T47D (cell line): Measurements from ENCODE around the gene BRI3.
"Not testable (repeated sequence)": the region's sequence is repeated elsewhere in the genome, so short reads cannot be mapped to it uniquely, and the experiment has no call there.

Source experiments
- DNase-seq, 2 experiments: peaks; one replicate each; pipeline versions ENCODE4 v3.0.0 to v3.0.0-alpha.2; 2011 to 2012; ENCODE audit warnings: low read depth in 1 of 2, low spot score in 1 of 2
- JUND ChIP-seq: IDR thresholded peaks from 2 replicates; pipeline ENCODE4 v1.6.1; 2012; ENCODE audit warnings: low read depth
- in situ Hi-C: cut with HindIII; loops from 2 replicates; pipeline ENCODE4 v1.10.0; 2016; ENCODE audit warnings: low sequenced_read_pairs, low pct_unique_long_range_greater_than_20kb

Gene BRI3

DNA sequence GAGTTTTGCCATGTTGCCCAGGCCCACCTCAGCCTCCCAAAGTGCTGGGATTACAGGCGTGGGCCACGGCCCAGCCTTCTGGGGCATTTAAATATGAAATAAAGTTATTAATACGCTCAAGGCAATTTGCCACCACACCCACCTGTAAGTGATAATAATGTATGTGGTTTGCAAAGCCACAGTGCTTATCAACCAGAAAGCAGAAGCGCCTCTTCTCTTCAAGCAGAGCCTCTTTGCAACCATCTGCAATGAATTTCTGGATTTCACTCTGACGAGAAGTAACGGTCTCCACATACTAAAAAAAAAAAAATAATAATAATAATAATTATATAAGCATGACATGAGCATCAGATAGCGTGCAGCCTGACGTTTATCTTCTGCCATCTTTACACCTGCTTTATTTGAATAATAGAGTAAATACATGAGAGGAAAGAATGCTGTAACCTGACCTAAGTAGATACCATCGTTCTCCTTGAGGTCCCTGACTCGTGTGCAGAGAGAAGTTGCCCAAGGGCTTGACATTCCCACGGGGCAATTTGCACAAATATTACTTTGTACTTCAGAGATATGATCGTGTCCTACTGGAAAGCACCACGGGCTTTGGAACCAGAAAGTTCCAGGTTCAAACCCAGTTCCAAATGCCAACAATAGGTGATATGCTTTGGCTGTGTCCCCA lies 34.0 kb downstream of the BRI3 start:
- peak; percentile 78 for TF ChIP-seq JUND
- in situ Hi-C loops: no loop called here
- DNase-seq: peak; percentile 47 to 83

DNA sequence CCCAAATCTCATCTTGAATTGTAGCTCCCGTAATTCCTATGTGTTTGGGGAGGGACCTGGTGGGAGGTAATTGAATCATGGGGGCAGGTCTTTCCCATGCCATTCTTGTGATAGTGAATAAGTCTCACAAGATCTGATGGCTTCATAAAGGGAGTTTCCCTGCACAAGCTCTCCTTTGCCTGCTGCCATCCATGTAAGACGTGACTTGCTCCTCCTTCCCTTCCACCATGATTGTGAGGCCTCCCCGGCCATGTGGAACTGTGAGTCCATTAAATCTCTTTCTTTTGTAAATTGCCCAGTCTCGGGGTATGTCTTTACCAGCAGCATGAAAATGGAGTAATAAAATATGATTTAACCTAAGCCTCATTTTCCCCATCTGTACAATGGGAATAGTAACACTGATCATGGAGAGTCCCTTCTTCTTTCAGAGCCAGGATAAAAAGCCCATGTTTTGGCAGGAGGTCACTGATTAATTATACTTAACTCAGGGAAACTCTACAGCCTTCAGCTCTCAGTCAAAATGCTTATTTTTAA lies 34.6 kb downstream of the BRI3 start:
- in situ Hi-C loops, DNase-seq: not testable (repeated sequence)

DNA sequence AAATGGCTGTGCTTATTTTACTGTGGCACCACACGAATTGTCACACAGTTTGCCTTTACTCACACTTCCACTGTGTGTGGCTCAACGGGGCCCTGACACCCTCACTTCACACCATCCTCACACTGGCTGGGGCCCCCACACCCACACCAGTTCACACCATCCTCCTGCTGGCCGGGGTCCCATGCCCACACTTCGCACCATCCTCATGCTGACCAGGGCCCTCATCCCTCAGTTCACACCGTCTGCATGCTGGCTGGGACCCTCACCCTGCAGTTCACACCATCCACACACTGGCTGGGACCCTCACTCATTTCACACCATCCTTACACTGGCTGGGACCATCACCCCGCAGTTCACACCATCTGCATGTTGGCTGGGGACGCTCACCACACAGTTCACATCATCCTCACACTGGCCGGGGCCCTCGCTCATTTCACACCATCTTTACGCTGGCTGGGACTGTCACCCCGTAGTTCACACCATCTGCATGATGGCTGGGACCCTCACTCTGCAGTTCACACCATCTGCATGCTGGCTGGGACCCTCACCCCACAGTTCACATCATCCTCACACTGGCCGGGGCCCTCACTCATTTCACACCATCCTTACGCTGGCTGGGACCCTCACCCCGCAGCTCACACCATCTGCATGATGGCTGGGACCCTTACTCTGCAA lies 36.0 kb downstream of the BRI3 start:
- TF ChIP-seq JUND: no peak
- in situ Hi-C loops: no loop called here
- no peak for DNase-seq

DNA sequence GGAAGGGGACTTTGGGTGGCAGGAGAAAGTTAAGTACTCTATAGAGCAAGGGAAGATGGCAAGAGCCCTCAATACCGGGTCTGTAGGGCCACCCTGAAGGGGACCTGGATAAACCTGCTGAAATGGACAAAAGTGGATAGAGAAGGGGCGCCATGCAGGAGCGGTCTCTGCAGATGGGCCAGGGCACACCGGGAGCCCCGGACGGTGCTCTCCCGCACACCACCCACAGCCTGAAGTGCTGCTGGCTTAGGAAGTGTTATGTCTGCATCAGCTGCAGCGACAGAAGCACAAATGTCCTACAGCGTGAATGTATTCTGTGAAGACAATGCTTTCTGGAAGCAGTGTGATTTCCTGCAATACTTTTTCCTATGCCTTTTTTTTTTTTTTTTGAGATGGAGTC lies 37.7 kb downstream of the BRI3 start:
- DNase-seq: no peak
- no peak for TF ChIP-seq JUND
- in situ Hi-C loops: no loop called here

DNA sequence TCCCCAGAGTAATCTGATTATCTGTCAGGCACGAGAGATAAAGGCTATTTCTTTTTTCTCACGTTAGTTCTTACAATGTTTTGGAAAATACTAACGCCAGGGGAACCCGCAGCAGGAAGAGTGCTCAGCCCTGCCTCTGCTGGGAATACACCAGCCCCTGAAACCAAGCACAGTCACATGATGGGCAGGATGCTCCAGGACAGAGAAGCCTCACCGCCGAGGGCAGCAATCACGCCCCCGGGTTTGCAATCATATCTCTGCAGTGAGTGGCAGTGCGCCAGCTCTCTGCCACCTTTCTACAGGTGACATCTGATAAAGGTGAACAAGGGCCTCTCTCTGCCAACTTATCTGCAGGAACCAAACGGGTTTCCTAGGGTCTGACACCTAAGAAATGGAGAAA lies 39.8 kb downstream of the BRI3 start:
- in situ Hi-C loops: no loop called here
- DNase-seq: no peak
- TF ChIP-seq JUND: no peak

DNA sequence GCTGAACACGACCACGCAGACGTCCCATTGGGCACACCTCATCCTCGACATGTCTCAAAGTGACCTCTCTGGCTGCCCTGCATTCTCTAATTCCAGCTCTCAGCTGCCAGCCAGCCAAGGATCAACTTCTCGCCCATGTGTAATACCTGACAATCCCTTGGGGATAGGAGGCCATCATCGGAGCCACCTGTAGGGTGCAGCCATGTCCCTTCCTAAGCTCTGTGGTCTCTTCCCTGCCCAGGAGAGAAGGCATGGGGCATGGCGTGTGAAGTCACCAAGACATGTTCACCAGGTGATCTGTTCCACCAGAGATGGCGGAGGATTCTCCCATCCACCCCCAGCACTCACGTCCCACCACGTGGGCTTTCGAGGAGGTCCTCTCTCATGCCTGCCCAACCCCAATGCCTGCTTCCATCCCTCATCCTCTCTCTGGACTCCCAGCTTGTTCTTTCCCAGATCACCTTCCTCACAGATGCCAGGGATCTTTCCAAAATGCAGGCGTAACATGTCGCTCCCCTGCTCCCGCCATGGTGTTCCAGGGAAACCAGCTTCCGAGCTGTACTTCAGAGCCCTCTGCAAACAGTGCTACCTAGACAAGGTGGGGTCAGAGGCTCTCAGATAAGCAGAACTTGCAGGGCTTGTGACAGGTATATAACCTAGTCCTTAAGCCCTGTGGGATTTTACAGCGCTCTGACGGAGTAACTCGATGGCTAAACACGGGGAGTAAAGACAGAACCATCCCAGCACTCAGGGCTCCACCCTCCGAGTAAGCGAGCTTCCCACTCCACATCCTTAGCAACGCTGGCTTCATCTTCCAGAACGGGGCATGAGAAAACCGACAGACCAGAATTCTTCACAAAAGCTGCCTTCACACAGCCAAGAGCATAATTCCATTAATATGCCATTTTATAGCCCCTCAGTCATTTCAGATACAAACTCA lies 41.1 kb downstream of the BRI3 start:
- in situ Hi-C loops: no loop called here
- no peak for TF ChIP-seq JUND
- DNase-seq: peak in 1 of 2 experiments; percentile 35

DNA sequence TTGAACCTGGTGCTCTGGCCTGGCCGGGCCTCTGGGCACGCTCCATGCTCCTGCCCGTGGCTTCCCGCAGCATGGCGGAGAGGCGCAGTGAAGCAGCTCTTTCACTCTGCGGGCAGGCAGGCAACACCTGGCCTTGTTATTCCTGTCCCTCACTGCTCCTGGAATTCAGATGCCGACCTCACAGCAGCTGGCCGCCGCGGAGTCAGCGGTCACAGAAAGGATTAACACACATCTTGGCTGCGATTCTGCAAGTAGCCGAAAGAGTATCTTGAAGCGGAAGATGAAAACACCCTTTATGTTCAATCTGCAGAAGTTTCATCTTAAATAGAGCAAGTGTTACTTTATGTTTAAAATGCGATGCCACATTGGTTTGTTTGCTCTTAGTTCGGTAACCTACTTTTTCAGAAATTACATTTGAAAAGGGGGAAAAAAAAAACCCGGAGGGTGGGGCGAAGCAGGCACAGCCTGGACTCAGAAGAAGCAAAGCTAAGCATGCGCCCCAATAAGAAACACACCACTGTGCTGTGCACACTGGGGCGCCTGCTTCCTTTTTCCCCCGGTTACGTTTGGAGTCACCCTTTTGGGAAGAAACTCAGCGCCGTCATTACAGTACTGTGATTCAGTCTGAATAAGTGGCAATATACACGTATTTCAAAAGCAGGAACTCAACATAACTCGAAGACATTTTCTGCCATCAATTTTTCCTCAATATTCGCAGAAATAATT lies 42.3 kb downstream of the BRI3 start:
- in situ Hi-C loops: no loop called here
- DNase-seq: no peak
- no peak for TF ChIP-seq JUND

DNA sequence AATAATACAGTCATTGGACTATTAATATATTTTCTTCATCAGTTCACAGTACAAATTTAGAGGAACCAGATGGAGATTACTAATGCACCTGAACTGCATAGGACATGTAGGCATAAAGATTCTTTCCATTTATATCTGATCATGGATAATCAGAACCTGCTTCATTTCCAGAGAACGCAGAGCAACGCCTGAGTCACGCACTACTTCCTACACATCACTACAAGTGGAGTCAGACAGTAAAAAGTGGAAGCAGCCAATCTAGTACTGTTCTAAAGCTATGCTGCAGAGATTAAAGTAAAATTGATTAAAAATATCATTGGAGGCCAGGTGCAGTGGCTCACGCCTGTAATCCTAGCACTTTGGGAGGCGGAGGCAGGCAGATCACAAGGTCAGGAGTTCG lies 43.3 kb downstream of the BRI3 start:
- in situ Hi-C loops: no loop called here
- TF ChIP-seq JUND: no peak

DNA sequence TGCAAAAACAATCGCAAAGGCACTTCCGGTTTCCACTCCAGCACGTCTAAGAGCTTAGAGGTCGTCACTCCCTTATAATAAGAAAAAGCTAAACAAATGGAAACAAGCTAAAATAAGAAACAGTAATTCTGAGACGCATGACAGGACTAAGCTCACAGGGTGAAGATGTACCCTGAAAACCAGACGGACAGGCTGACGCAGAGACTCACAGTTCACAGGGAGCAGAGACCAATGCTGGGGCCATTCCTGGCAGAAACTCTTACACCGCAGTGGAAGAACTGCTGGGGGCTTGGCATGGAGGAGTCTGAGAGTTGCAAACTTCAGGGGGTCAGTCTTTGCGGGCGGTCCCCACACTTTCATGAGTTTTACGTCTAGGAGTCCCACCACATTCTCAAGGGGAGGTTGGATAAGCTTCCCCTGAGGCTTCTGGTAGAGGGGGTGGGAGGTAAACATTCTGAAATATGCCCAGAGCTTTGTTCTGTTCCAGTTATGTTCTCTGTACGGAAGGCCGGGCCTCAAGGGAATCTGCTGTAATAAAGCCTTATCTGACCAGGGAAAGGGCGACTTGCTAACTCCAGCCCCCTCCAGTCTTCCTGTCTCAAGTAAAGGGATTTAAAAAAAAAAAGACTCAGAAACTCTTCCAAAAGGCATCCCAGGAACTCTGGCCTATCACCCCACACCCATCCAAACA lies 47.8 kb downstream of the BRI3 start:
- DNase-seq: no peak
- in situ Hi-C loops: no loop called here
- no peak for TF ChIP-seq JUND

More for the DNA sequence above, 43.3 kb downstream of the BRI3 start:
- no peak for DNase-seq

DNA sequence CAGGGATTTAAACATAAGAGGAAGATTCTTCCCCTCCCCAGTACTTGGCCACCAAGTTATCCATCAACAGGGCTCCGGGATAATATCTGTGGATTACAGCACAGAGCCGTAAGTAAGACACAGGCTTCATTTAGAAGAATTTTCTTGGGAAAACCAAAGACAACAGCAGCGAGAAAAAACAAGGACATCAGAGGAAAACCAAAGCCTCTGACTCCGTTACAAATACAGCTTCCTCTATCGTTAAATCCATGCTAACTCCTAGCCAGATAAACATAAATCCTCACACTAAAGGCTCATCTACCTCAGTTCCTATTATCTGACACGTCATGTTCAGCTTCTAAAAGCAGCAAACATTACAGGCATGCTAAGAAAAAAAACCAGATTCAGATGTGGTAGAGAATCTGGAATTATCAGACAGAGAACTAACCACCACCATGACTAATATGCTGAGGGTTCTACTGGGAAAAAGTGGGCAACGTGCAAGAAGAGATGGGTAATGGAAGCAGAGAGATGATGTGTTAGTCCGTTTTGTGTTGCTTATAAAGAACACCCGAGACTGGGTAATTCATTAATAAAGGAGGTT lies 48.4 kb downstream of the BRI3 start:
- in situ Hi-C loops: no loop called here
- TF ChIP-seq JUND: no peak
- no peak for DNase-seq

DNA sequence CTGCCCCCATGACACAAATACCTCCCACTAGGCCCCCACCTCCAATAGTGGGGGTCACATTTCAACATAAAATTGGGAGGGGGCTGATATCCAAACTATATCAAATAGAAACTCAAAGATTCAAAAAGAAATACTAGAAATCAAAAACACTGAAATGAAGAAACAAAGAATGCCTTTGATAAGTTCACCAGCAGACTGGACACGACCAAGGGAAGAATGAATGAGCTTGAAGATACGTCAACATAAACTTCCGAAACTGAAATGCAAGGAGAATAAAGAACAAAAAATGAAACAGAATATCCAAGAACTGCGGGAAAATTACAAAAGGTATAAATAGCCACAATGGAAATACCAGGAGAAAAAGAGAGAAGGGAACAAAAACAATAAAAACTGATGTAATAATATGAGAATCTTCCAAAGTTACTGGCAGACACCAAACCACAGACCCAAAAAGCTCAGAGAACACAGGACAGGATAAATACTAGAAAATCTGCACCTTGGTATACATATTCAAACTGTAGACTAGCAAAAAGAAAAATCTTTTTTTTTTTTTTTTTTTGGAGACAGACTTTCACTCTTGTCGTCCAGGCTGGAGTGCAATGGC lies 49.5 kb downstream of the BRI3 start:
- in situ Hi-C loops: no loop called here

More for the DNA sequence above, 49.5 kb downstream of the BRI3 start:
- no peak for TF ChIP-seq JUND
- no peak for DNase-seq
